GF-D8 (cell line): Measurements from ENCODE around the gene TLCD1.

Experiments
- DNase-seq: peaks from one replicate; lab custom pipeline; 2025; lab: John Stamatoyannopoulos, UW

The TLCD1 gene

GRCh38 chr17:28712705-28713415 lies 13.2 kb downstream of the TLCD1 start:
- no peak for DNase-seq

- DNase-seq: peak; percentile 47
These were observed 13.9 kb downstream of the TLCD1 start for GRCh38 chr17:28712032-28712704.

GRCh38 chr17:28711723-28712031 lies 14.4 kb downstream of the TLCD1 start, which contains the start of gene PROCA1:
Gene PROCA1, minus strand, starts transcription at chr17:28711888. Its CDS starts 228 bp downstream, at chr17:28711660.
- no peak for DNase-seq

GRCh38 chr17:28710861-28711722 lies 14.9 kb downstream of the TLCD1 start:
- peak; percentile 49 for DNase-seq

- DNase-seq: no peak
These were observed 18.7 kb downstream of the TLCD1 start for GRCh38 chr17:28707339-28707720.

- DNase-seq: no peak
These were observed 19.3 kb downstream of the TLCD1 start for GRCh38 chr17:28706471-28707338.

- DNase-seq: no peak
These were observed 20.2 kb downstream of the TLCD1 start for GRCh38 chr17:28705728-28706334.

- no peak for DNase-seq
These were observed 20.9 kb downstream of the TLCD1 start for GRCh38 chr17:28705074-28705659.

- no peak for DNase-seq
These were observed 21.7 kb downstream of the TLCD1 start for GRCh38 chr17:28704219-28704858.

- no peak for DNase-seq
These were observed 22.3 kb downstream of the TLCD1 start for GRCh38 chr17:28703552-28704218.

- no peak for DNase-seq
These were observed 23.3 kb downstream of the TLCD1 start for GRCh38 chr17:28702752-28703150.

GRCh38 chr17:28702026-28702751 lies 23.8 kb downstream of the TLCD1 start:
- DNase-seq: no peak

- no peak for DNase-seq
These were observed 25.1 kb downstream of the TLCD1 start for GRCh38 chr17:28700830-28701492.

GRCh38 chr17:28700278-28700677 lies 25.8 kb downstream of the TLCD1 start:
- no peak for DNase-seq

GRCh38 chr17:28698253-28698941 lies 27.6 kb downstream of the TLCD1 start:
- DNase-seq: no peak

GRCh38 chr17:28693869-28694268 lies 32.2 kb downstream of the TLCD1 start:
- no peak for DNase-seq

GRCh38 chr17:28689011-28689410 lies 37.0 kb downstream of the TLCD1 start:
- DNase-seq: no peak

GRCh38 chr17:28688481-28688880 lies 37.6 kb downstream of the TLCD1 start:
- no peak for DNase-seq
